GM18505 (cell line): ENCODE measurements around the gene NANOG.
"Not testable (repeated sequence)": the region's sequence is repeated elsewhere in the genome, so short reads cannot be mapped to it uniquely, and the experiment has no call there.

Experiments
- ATAC-seq: cut with Tn5 transposase; IDR thresholded peaks from one replicate; pipeline ENCODE4 v1.9.1; 2021; ENCODE audit not compliant: unreplicated experiment
- POLR2A ChIP-seq: IDR thresholded peaks from 4 replicates; pipeline ENCODE4 v1.6.1; 2011; ENCODE audit warnings: borderline replicate concordance; ENCODE audit not compliant: insufficient read depth, insufficient read length; ENCODE audit errors: extremely low read depth

NANOG gene

GRCh38 chr12:7788884-7789528 lies at the start of gene NANOG:
Gene NANOG, plus strand, starts transcription at chr12:7789402. Its CDS starts 213 bp downstream, at chr12:7789615.
- ATAC-seq, result not testable (repeated sequence)

GRCh38 chr12:7747246-7747645 lies 42.0 kb upstream of the NANOG start, which contains the start of gene CLEC4C:
Gene CLEC4C, minus strand, starts transcription at chr12:7747375. Its CDS starts 27 bp downstream, at chr12:7747348.
- no peak for TF ChIP-seq POLR2A
- no peak for ATAC-seq

GRCh38 chr12:7748852-7749251 lies 40.4 kb upstream of the NANOG start:
- TF ChIP-seq POLR2A, result no peak
- no peak for ATAC-seq

- no peak for ATAC-seq
- TF ChIP-seq POLR2A, result no peak
These were observed 39.8 kb upstream of the NANOG start for GRCh38 chr12:7749442-7749841.

GRCh38 chr12:7750350-7750749 lies 38.9 kb upstream of the NANOG start:
- TF ChIP-seq POLR2A, result no peak
- no peak for ATAC-seq

- ATAC-seq, result no peak
- no peak for TF ChIP-seq POLR2A
These were observed 37.8 kb upstream of the NANOG start for GRCh38 chr12:7751394-7751793.

- not testable (repeated sequence) for ATAC-seq
These were observed 37.0 kb upstream of the NANOG start for GRCh38 chr12:7751941-7752922.

GRCh38 chr12:7755668-7756067 lies 33.5 kb upstream of the NANOG start:
- ATAC-seq, result not testable (repeated sequence)

- TF ChIP-seq POLR2A, result no peak
- ATAC-seq, result no peak
These were observed 32.2 kb upstream of the NANOG start for GRCh38 chr12:7756993-7757392.

- no peak for TF ChIP-seq POLR2A
- no peak for ATAC-seq
These were observed 30.4 kb upstream of the NANOG start for GRCh38 chr12:7758766-7759140.

- no peak for ATAC-seq
- no peak for TF ChIP-seq POLR2A
These were observed 19.2 kb upstream of the NANOG start for GRCh38 chr12:7769999-7770398.

GRCh38 chr12:7781274-7781673 lies 7.9 kb upstream of the NANOG start:
- no peak for ATAC-seq
- no peak for TF ChIP-seq POLR2A

GRCh38 chr12:7782055-7782454 lies 7.1 kb upstream of the NANOG start:
- no peak for ATAC-seq
- TF ChIP-seq POLR2A, result no peak

GRCh38 chr12:7783433-7783832 lies 5.8 kb upstream of the NANOG start:
- ATAC-seq, result not testable (repeated sequence)
